ENCODE measurements around the gene UBR2.

DNA sequence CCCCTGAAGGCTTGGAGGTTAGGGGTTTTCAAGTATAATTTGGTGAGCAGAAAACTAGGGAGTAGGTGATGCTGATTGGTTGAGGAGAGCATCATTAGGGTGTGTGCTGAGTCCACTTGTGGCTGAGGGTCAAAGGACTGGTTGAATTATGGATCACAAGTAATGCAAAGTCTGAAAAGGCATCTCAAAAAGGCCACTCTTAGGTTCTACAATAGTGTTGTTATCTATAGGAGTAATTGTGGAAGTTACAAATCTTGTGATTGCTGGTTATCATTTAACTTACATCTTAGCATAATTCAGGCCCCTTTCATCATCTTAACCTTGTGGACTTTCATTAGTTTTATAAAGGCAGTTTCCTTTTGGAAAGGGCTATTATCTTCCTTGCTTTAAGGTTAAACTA is 60.8 kb downstream of the UBR2 start:
- TF ChIP-seq CTCF (conservative IDR thresholded peaks at IDR 0.05 in 1 of 2, IDR thresholded peaks at IDR 0.05 in 1 of 2; ENCODE audit: extremely low read depth in 1 of 2, insufficient read depth in 1 of 2, low read depth in 1 of 2, low read length in 2 of 2) (no peak), EZH2 (IDR thresholded peaks at IDR 0.05; ENCODE audit: borderline replicate concordance, low read length) (no peak)
